GM19023 (cell line): ENCODE measurements around the gene PCDHA2.
"Not testable (repeated sequence)": the region's sequence is repeated elsewhere in the genome, so short reads cannot be mapped to it uniquely, and the experiment has no call there.

ENCODE experiments used
- ATAC-seq: cut with Tn5 transposase; IDR thresholded peaks from one replicate; pipeline ENCODE4 v1.9.1; 2021; ENCODE audit warnings: mild to moderate bottlenecking, moderate library complexity; ENCODE audit not compliant: unreplicated experiment

Gene PCDHA2

DNA sequence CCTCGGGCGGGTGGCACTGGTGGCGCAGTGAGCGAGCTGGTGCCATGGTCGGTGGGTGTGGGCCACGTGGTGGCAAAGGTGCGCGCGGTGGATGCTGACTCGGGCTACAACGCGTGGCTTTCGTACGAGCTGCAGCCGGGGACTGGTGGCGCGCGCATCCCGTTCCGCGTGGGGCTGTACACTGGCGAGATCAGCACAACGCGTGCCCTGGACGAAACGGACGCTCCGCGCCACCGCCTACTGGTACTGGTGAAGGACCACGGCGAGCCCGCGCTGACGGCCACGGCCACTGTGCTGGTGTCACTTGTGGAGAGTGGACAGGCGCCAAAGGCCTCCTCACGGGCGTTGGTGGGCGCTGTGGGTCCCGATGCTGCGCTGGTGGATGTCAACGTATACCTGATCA, 14.2 kb downstream of the PCDHA2 start:
- no peak for ATAC-seq

- no peak for ATAC-seq
These were observed 27.0 kb downstream of the PCDHA2 start, which contains the start of gene PCDHA5 for GRCh38 chr5:140821375-140822280. TSS of gene PCDHA5 (plus strand) at chr5:140821613.

DNA sequence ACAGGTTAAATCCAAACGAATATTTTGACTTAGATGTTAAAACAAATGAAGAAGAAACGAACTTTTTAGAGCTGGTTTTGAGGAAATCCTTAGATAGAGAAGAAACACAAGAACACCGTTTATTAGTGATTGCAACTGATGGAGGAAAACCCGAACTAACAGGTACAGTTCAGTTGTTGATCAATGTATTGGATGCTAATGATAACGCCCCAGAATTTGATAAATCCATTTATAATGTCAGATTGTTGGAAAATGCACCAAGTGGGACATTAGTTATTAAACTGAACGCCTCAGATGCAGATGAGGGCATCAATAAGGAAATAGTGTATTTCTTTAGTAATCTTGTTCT, 27.6 kb downstream of the PCDHA2 start:
- ATAC-seq, result no peak

- not testable (repeated sequence) for ATAC-seq
These were observed 28.3 kb downstream of the PCDHA2 start for GRCh38 chr5:140822969-140823368.

DNA sequence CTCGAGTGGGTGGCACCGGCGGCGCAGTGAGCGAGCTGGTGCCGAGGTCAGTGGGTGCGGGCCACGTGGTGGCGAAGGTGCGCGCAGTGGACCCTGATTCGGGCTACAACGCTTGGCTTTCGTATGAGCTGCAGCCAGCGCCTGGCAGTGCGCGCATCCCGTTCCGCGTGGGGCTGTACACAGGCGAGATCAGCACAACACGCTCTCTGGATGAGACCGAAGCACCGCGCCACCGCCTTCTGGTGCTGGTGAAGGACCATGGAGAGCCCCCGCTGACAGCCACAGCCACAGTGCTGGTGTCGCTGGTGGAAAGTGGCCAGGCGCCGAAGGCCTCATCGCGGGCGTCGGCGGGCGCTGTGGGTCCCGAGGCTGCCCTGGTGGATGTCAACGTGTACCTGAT, 28.8 kb downstream of the PCDHA2 start:
- no peak for ATAC-seq

- no peak for ATAC-seq
These were observed 33.2 kb downstream of the PCDHA2 start, which contains the start of gene PCDHA6 for GRCh38 chr5:140827704-140828361. TSS of gene PCDHA6 (plus strand) at chr5:140827960. CDS start at chr5:140828092, 132 bp downstream.

DNA sequence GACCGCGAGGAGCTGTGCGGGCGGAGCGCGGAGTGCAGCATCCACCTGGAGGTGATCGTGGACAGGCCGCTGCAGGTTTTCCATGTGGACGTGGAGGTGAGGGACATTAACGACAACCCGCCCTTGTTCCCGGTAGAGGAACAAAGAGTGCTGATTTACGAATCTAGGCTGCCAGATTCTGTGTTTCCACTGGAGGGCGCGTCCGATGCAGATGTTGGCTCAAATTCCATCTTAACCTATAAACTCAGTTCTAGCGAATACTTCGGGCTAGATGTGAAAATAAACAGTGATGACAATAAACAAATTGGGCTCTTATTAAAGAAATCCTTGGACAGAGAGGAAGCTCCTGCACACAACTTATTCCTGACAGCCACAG, 33.7 kb downstream of the PCDHA2 start:
- no peak for ATAC-seq

GRCh38 chr5:140829511-140830501, 35.2 kb downstream of the PCDHA2 start:
- ATAC-seq, result not testable (repeated sequence)

- no peak for ATAC-seq
These were observed 39.3 kb downstream of the PCDHA2 start, which contains the start of gene PCDHA7 for GRCh38 chr5:140833993-140834392. TSS of gene PCDHA7 (plus strand) at chr5:140834269. CDS start at chr5:140834384, 115 bp downstream.

- not testable (repeated sequence) for ATAC-seq
These were observed 39.9 kb downstream of the PCDHA2 start for GRCh38 chr5:140834439-140835008.

GRCh38 chr5:140835622-140836510, 41.2 kb downstream of the PCDHA2 start:
- no peak for ATAC-seq

DNA sequence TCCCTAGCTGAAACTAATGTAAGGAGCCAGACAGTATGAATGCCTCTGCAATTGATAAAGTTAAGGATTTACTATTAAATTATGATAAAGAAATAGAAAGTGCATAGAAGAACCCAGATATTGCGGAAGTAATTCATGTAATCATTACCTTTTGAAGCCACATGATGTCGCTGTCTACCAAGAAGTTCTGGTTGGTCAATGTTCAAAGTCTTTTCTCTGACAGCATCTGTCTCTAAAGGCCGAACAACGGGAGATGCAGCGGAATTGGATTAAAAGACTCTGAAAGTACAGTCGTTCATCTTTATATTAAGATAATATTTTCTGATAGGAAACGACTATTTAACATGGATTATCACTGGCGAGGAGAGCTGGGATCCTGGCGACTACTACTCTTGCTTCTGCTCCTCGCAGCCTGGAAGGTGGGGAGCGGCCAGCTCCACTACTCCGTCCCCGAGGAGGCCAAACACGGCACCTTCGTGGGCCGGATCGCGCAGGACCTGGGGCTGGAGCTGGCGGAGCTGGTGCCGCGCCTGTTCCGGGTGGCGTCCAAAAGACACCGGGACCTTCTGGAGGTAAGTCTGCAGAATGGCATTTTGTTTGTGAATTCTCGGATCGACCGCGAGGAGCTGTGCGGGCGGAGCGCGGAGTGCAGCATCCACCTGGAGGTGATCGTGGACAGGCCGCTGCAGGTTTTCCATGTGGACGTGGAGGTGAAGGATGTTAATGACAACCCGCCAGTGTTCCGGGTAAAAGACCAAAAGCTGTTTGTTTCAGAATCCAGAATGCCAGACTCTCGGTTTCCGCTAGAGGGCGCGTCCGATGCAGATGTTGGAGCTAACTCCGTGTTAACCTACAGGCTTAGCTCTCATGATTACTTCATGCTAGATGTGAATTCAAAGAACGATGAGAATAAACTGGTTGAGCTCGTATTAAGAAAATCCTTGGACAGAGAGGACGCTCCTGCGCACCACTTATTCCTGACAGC, 46.6 kb downstream of the PCDHA2 start, which contains the start of gene PCDHA8:
TSS of gene PCDHA8 (plus strand) at position 210 of the 985 bp plus-strand sequence. CDS start at position 345, 135 bp downstream.
- no peak for ATAC-seq

DNA sequence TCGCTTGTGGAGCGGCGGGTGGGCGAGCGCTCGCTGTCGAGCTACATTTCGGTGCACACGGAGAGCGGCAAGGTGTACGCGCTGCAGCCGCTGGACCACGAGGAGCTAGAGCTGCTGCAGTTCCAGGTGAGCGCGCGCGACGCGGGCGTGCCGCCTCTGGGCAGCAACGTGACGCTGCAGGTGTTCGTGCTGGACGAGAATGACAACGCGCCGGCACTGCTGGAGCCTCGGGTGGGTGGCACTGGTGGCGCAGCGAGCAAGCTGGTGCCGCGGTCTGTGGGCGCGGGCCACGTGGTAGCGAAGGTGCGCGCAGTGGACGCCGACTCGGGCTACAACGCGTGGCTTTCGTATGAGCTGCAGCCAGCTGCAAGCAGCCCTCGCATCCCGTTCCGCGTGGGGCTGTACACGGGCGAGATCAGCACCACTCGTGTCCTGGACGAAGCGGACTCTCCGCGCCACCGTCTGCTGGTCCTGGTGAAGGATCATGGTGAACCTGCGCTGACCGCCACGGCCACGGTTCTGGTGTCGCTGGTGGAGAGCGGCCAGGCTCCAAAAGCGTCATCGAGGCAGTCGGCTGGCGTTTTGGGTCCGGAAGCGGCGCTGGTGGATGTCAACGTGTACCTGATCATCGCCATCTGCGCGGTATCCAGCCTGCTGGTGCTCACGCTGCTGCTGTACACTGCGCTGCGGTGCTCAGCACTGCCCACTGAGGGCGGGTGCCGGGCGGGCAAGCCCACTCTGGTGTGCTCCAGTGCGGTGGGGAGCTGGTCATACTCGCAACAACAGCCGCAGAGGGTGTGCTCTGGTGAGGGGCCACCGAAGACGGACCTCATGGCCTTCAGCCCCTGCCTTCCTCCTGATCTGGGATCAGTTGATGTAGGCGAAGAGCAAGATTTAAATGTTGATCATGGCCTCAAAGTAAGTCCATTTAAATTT, 48.4 kb downstream of the PCDHA2 start:
- no peak for ATAC-seq
